Neural crest cell (in vitro differentiated cells): ENCODE measurements around the gene SLC39A5. TPM values are rescaled to one million over a fixed set of nuclear protein-coding genes. Genes with fewer than 3 reads are reported as not detected.

ENCODE experiments used
- DNase-seq: peaks from one replicate; pipeline ENCODE4 v3.0.0; 2021; ENCODE audit warnings: low read depth, mixed read lengths, low spot score
- H3K27ac Mint-ChIP-seq: one replicate; pipeline ENCODE4 v1.8.0; 2021; ENCODE audit warnings: mild to moderate bottlenecking, mixed read lengths; ENCODE audit not compliant: unreplicated experiment
- H3K27me3 Mint-ChIP-seq: 2 replicates; pipeline ENCODE4 v1.8.0; 2021; ENCODE audit warnings: low read depth, mild to moderate bottlenecking, mixed read lengths
- H3K36me3 Mint-ChIP-seq: 2 replicates; pipeline ENCODE4 v1.8.0; 2021; ENCODE audit warnings: low read depth, mild to moderate bottlenecking, mixed read lengths
- H3K4me1 Mint-ChIP-seq: 2 replicates; pipeline ENCODE4 v1.8.0; 2021; ENCODE audit warnings: mixed read lengths
- H3K4me3 Mint-ChIP-seq: one replicate; pipeline ENCODE4 v1.8.0; 2021; ENCODE audit warnings: mild to moderate bottlenecking, mixed read lengths
- H3K9me3 Mint-ChIP-seq: 2 replicates; pipeline ENCODE4 v1.8.0; 2021; ENCODE audit warnings: mixed read lengths
- CTCF ChIP-seq: fragments of 200-600 bp; sonication (generic); conservative IDR thresholded peaks from 2 replicates; pipeline ENCODE4 v1.5.0; 2021; ENCODE audit warnings: antibody characterized with exemption, mild to moderate bottlenecking
- total RNA-seq: library from RNA; stranded (reverse); gene quantifications from 2 replicates; pipeline ENCODE4 v1.2.1, GENCODE V29; 2021

The SLC39A5 gene
- total RNA-seq, 1 donor from 2014 or later, result 0.65 TPM

GRCh38 chr12:56205445-56205844 lies 24.4 kb upstream of the SLC39A5 start:
- no peak for TF ChIP-seq CTCF
- H3K4me3 Mint-ChIP-seq, result no peak overlapping the region
- H3K4me1 Mint-ChIP-seq, result peaks cover 4% of the 10 kb centered on the region
- H3K9me3 Mint-ChIP-seq, result no peaks in the 10 kb centered on the region
- no peaks in the 10 kb centered on the region for H3K27me3 Mint-ChIP-seq
- H3K36me3 Mint-ChIP-seq, result peaks cover 16% of the 10 kb centered on the region
- no peak overlapping the region for H3K27ac Mint-ChIP-seq
- DNase-seq, result no peak

GRCh38 chr12:56206452-56207166 lies 23.2 kb upstream of the SLC39A5 start:
- H3K27ac Mint-ChIP-seq, result no peak overlapping the region
- H3K27me3 Mint-ChIP-seq, result no peaks in the 10 kb centered on the region
- peak; percentile 64 for TF ChIP-seq CTCF
- no peak overlapping the region for H3K4me3 Mint-ChIP-seq
- peak; percentile 52 for DNase-seq
- H3K4me1 Mint-ChIP-seq, result peaks cover 4% of the 10 kb centered on the region
- no peaks in the 10 kb centered on the region for H3K9me3 Mint-ChIP-seq
- H3K36me3 Mint-ChIP-seq, result peaks cover 20% of the 10 kb centered on the region

- no peak for DNase-seq
- Mint-ChIP-seq H3K27me3 (no peaks in the 10 kb centered on the region), H3K4me3 (no peak overlapping the region), H3K36me3 (peaks cover 20% of the 10 kb centered on the region), H3K4me1 (no peaks in the 10 kb centered on the region), H3K9me3 (no peaks in the 10 kb centered on the region), H3K27ac (no peak overlapping the region)
- no peak for TF ChIP-seq CTCF
These were observed 21.8 kb upstream of the SLC39A5 start for GRCh38 chr12:56208006-56208405.

GRCh38 chr12:56212361-56212760 lies 17.5 kb upstream of the SLC39A5 start:
- Mint-ChIP-seq H3K4me1 (no peaks in the 10 kb centered on the region), H3K27ac (no peak overlapping the region), H3K27me3 (no peaks in the 10 kb centered on the region), H3K9me3 (no peaks in the 10 kb centered on the region), H3K36me3 (peaks cover 28% of the 10 kb centered on the region), H3K4me3 (no peak overlapping the region)
- no peak for TF ChIP-seq CTCF
- no peak for DNase-seq

- DNase-seq, result no peak
- H3K27me3 Mint-ChIP-seq, result no peaks in the 10 kb centered on the region
- peaks cover 23% of the 10 kb centered on the region for H3K36me3 Mint-ChIP-seq
- no peaks in the 10 kb centered on the region for H3K4me1 Mint-ChIP-seq
- no peak overlapping the region for H3K27ac Mint-ChIP-seq
- no peaks in the 10 kb centered on the region for H3K9me3 Mint-ChIP-seq
- no peak for TF ChIP-seq CTCF
- H3K4me3 Mint-ChIP-seq, result peak overlapping the region; percentile 57
These were observed 16.0 kb upstream of the SLC39A5 start for GRCh38 chr12:56213878-56214277.
